HG03280 (cell line): ENCODE measurements around the gene RNF180.
"Not testable (repeated sequence)": the region's sequence is repeated elsewhere in the genome, so short reads cannot be mapped to it uniquely, and the experiment has no call there.

ENCODE experiments used
- ATAC-seq: cut with Tn5 transposase; IDR thresholded peaks from one replicate; pipeline ENCODE4 v1.9.1; 2021; ENCODE audit warnings: mild to moderate bottlenecking, moderate library complexity; ENCODE audit not compliant: unreplicated experiment

The RNF180 gene

DNA sequence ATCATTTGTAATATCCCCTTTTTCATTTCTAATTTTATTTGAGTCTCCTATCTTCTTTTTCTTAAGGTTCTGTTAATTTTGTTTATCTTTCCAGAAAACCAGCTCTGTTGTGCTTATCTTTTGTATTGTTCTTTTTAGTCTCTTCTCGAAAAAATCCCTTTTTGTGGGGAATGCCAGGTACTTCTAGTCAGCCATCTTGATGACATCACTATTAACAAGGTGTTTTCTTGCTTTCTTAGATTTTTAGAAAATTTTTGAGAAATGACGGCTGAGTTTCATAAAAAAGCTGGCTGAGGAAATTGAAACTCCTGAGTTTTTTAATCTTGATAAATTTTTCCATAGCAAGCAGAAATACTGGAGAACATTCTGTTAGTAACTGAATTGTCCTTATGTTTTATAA, 10.7 kb downstream of the RNF180 start:
- no peak for ATAC-seq

DNA sequence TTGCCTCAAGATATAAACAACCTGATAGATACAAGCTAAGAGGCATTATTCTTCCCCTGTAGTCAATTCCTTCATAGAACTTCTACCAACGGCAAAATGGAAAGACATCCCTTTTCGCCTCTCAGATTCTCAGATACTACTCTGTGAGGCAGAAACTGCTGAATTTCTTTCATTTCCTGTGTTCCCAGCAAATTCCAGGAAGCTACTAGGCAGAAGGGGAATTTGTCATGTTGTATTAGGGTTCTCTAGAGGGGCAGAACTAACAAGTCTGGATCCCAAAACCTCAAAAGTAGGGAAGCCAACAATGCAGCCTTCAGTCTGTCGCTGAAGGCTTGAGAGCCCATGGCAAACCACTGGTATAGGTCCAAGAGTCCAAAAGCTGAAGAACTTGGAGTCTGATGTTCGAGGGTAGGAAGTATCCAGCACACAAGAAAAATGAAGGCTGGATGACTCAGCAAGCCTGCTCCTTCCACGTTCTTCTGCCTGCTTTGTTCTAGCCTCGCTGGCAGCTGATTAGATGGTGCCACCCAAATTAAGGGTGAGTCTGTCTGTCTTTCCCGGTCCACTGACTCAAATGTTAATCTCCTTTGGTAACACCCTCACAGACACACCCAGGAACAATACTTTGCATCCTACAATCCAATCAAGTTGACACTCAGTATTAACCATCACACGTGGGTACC, 15.2 kb downstream of the RNF180 start:
- ATAC-seq, result no peak

DNA sequence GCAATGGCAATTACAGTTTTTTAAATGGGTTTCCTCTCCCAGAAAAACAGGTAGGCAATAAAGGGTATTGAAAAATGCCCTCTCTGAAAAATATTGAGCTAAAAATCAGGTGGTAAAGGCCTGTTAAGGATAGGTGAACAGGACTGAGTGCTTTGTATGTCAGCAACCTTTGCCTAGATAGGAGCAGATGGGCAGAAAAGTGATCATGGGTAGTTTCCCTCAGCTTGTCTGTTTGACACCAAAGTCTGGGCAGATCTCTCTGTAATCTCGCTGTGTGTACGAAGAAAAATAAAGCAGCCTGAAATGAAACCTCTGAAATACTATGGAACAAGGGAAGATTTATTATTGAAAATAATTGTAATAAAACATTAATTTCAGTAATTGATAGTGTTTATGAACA, 15.8 kb downstream of the RNF180 start:
- ATAC-seq, result no peak

DNA sequence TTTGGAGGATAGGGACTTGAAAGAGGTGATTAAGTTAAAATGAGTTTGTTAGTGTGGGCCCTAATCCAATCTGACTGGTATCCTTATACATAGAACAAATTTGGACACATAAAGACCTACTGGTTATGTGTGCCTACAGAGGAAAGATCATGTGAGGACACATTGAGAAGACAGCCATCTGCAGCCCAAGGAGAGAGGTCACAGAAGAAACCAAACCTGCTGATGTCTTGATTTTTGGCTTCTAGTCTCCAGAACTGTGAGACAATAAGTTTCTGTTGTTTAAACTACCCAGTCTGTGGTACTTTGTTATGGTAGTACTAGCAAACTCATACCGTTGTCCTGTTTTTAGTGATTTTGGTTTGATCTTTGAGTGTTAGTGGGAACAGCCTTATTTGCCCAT, 18.3 kb downstream of the RNF180 start:
- no peak for ATAC-seq

DNA sequence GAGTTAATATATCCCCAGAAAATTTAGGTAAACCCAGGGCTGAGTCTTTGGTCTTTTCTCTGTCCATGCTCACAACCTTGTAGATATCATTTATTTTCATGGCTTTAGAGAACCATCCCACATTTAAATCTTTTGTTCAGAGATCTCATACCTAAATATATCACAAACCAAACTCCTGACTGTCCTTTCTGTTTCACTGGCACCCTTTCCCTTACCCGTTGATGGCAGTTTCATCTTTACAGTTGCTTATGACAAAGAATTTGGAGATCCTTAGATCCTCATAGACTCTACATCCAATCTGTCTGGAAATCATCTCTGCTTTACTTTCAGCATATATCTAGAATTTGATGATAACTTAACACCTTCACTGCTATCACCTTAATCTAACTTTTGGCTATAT, 19.2 kb downstream of the RNF180 start:
- no peak for ATAC-seq

DNA sequence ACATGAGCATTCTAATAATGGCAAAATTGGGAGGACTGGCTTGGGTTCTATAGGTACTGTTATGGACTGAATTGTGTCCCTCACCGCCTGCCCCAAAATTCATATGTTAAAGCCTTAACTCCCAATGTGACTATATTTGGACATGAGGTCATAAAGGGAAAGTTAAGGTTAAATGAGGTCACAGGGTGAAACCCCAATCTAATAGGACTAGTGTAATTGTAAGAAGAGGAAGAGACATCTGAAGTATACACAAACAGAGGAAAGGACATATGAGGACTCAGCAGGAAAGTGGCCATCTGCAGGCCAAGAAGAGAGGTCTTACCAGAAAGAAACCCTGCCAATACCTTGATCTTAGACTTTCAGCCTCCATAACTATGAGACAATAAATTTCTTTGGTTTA, 23.1 kb downstream of the RNF180 start:
- ATAC-seq, result no peak

DNA sequence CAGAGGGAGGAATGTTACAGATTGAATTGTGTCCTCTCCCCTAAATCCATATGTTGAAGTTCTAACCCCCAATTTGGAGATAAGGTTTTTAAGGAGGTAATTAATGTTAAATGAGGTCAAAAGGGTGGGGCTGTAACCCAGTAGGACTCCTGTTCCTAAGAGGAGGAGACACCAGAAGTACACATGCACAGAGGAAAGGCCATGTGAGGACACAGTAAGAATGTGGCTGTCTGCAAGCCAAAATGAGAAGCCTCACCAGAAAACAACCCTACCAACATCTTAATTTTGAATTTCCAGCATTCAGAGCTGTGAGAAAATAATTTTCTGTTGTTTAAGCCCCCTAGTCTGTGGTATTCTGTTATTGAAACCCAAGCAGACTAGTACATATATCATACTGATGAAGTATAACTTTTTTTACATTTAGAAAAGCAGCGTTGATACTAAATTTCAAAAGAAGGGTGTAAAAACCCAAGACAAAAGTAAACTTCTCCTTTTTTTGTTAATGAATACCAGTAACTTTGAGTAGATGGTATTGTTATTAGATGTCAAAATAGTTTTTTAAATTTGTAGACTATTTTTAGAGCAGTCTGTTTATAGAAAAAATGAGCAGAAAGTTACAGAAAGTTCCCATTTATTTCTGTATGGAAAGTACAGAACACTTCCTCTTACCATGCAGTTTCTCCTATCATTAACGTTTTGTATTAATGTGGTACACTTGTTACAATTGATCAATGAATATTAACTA, 25.1 kb downstream of the RNF180 start:
- no peak for ATAC-seq

DNA sequence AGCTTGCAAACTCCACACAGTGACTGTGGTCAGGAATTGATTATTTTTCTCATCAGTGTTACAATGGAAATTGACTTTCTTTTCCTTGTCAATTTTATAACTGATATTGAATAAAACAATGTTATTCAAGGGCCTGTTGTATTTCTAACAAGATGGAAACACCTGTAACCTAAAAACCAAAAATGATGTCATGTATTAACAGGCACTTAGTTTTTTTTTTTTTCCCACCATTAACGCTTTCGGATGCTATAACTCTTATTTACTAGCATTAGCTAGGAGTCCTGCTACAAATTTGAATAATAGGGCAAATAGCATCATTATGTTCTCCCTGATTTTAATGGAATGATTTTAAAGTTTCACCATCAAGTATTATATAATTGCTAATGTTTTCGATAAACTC, 30.3 kb downstream of the RNF180 start:
- ATAC-seq, result no peak

DNA sequence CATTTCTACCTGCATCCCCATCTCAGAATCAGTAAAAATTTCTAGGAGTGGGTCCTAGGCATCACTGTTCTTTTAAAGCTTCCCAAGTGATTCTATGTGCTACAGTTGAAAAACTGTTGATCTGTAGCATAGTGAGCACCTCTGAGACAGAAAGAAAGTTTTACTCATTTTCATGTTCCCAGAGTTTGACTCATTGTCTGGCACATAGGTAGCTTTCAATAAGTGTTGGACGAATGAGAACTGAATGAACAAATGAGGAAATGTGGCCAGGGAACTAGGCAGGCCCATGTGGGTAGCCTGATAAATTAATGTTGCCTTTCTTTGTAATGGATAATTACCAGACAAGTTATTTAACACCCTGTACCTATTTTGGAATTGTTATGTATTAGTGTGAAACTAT, 33.8 kb downstream of the RNF180 start:
- no peak for ATAC-seq

DNA sequence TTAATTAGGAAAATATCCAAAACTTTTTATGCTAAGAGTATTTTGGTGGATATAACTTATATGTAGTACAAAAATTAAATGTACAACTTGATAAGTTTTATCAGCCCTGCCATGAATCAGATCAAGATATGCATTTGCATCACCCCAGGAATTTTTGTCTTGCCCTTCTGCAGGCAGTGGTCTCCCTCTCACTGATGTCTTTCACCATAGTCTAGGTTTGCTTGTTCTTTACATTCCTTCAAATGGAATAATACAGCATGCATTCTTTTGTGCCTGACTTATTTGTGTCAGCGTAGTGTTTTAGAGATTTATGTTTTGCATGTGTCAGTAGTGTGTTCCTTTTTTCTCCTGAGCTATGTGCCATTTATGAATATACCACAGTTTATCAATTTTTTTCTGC, 36.4 kb downstream of the RNF180 start:
- ATAC-seq, result no peak

DNA sequence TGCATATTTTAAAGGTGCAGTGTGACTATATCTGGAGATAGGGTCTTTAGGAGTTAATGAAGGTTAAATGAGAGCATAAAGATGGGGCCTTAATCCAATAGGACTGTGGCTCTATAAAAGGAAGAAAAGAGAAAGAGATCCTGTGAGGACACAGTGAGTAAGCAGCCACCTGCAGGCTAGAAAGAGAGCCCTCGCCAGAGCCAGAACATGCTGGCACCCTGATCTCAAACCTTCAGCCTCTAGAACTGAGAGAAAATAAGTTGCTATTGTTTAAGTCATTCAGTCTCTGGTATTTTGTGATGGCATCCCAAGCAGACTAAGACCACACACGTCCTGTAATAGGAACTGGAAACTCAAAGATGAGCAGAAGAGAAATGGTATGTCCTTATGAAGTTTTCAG, 41.0 kb downstream of the RNF180 start:
- ATAC-seq, result no peak

DNA sequence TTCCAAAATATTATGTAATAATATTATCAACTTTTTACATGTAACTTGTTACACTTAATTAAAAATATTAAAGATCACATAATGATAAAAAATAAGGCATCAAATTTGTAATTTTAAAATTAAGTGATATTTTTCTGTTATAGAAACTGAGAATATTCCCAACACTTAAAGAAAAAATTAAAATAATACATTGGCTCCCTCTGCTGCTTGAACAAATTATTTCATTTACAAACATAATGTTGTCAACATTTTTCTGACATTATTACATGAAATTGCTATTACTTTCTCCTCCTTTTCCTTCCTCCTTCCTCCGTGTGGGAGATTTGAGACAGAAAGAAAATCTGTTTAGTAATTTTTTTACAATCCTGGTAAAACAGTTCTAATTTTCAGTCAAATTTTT, 42.3 kb downstream of the RNF180 start:
- no peak for ATAC-seq

DNA sequence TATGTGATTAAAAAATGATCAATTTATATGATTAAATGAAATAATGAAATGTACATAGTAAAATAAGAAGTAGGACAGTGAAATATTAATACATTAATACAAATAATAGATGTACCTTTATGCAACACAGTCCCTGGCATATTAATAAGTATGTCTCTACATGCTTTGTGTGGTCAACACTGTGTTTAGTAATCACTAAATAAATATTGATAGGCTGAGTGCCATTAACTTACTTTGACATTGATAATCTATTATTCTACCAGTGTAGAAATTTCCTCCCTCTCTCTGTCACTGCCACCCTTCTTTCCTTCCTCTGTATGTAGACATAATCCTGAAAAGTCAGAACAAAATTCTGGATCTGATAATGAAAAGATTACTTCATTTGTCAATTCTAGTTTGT, 43.7 kb downstream of the RNF180 start:
- no peak for ATAC-seq

DNA sequence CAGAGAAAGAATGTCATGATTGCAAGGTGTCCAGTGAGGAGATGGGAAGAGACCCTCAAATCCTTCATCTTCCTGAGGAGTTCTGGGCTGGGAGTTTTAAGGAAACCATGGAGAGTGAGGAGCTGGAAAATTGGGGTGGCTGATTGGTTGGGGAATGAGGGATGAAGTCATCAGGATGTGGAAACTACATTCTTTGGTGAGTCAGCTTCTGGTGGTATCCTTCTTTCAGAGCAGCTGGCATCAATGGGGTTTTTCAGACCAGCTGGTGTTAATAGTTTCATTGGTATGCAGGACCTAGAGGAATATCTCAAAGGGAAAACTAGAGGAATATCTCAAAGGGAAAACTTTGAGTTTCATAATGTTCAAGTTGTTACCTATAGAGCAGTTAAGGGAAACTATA, 45.2 kb downstream of the RNF180 start:
- ATAC-seq, result no peak

DNA sequence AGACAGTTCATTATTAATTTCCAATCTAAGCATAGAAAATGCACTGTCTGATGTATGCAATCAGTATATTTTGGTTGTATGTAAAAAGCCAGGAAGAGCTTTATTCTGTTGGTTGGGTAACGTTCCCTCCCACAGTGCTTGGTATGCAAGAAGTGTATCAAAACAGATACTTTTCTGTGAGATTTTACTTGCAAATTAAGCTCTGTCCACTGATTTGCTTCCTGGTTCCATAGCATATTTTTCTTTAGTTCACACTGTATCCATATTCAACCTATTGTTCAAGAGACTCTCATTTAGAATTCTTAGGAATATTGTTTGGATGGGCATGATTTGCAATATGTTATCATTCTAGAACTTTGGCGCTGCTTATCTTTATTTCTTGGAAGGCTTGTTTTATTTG, 47.4 kb downstream of the RNF180 start:
- no peak for ATAC-seq

DNA sequence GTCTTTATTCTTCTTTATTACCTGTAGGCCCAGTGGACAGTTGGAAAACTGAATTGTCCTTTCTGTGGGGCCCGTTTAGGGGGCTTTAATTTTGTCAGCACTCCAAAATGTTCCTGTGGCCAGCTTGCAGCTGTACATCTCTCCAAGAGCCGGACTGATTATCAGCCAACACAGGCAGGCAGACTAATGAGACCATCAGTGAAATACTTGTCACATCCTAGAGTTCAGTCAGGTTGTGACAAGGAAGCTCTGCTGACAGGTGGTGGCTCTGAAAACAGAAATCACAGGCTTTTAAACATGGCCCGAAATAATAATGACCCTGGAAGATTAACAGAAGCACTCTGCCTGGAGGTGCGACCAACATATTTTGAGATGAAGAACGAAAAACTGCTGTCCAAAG, 47.9 kb downstream of the RNF180 start:
- ATAC-seq, result no peak

DNA sequence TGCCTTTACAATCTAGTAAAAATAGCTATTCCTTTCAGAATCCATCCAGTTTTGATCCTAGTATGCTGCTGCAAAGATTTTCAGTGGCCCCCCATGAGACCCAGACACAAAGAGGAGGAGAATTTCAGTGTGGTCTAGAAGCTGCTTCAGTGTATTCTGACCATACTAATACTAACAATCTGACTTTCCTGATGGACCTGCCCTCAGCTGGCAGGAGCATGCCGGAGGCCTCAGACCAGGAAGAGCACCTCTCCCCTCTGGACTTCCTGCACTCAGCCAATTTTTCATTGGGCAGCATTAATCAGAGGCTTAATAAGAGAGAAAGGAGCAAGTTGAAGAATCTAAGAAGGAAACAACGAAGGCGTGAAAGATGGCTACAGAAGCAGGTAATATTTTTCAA, 48.5 kb downstream of the RNF180 start:
- no peak for ATAC-seq

DNA sequence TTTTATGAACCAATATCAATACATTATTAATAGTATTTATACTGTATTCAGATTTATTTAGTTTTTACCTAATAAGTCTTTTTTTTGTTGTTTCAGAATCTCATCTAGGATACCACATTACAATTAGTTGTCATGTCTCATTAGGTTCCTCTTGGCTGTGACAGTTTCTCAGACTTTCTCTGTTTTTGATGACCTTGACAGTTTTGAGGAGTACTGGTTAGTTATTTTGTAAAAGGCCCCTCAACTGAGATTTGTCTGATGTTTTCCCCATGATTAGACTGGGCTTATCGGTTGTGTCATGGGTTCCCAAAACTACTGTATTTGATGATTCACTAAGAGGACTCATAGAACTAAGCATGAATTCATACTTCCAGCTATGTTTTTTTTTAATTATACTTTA, 56.3 kb downstream of the RNF180 start:
- ATAC-seq, result no peak

DNA sequence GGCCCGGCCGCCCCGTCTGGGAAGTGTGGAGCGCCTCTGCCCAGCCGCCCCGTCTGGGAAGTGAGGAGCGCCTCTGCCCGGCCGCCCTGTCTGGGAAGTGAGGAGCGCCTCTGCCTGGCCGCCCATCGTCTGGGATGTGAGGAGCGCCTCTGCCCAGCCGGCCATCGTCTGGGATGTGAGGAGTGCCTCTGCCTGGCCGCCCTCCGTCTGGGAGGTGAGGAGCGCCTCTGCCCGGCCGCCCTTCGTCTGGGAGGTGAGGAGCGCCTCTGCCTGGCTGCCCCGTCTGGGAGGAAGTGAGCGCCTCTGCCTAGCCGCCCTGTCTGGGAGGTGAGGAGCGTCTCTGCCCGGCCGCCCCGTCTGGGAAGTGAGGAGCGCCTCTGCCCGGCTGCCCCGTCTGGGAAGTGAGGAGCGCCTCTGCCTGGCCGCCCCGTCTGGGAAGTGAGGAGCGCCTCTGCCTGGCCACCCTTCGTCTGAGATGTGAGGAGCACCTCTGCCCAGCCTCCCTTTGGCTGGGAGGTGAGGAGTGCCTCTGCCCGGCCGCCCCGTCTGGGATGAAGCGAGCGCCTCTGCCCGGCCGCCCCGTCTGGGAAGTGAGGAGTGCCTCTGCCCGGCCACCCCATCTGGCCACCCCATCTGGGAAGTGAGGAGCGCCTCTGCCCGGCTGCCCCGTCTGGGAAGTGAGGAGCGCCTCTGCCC, 59.8 kb downstream of the RNF180 start:
- ATAC-seq, result not testable (repeated sequence)

DNA sequence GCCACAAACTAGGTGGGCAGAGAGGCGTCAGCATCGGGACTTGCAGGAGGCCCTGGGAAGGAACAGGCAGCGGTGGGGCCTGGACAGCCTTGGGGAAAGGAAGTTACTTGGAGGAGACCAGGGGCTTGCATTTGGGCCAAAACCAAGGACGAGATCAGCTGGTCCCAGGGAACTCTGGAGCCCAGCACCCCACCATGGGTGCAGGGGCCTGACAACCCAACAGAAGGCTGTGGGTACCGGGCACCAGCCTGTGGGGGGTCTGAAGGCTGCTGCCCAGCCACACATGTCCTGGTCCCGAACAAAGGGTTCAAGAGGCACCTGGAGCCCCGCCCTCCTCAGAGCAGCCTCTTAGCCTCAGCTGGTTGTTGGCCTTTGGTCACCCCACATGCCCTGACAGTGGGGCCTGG, 61.5 kb downstream of the RNF180 start:
- ATAC-seq, result not testable (repeated sequence)

DNA sequence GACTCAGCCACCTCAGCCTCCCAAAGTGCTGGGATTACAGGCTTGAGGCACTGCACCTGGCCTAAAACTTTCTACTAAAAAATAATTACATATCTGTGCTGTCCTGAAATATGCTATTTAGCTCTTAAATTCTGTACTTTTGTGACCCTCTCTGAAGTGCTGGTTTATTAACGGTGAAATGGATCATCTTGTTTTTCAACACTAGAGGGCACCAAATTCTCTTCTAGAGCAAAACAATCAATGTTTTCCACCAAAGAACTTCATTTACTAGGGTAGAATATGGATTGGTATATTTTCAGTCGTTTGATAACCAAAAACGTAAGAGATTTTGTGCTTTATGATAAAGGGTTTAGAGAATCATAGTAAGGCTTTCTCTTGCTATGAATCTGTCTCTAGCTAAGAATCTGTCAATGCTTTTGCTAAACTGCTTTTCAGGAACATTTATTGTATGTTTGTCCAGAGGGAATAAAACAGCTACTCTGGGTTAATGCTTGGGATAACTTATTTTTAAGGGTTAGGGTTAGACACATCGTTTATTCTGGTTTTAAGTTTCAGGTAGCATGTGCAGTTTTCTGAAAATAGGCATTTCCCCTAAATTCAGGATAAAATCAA, 63.6 kb downstream of the RNF180 start:
- no peak for ATAC-seq

DNA sequence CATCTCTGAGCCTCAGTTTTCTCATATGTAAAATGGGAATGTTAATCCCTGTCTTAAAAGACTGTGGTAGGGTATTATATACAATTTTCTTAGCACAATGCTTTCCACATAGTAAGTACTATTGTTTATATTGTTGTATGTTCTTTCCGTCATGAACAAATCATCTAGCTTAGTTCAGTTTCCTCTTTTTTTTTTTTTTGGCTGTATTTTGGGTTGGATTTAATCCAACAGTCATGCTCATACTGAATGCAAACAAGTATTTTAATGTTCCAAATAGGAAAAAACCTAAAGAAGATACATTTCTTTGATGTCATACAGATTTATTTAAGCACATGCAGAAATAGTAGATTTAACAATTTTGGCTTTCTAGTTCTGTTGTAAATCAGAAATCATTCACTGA, 95.1 kb downstream of the RNF180 start:
- ATAC-seq, result no peak
